ENCODE measurements around the gene WDSUB1.

Gene WDSUB1, protein sequence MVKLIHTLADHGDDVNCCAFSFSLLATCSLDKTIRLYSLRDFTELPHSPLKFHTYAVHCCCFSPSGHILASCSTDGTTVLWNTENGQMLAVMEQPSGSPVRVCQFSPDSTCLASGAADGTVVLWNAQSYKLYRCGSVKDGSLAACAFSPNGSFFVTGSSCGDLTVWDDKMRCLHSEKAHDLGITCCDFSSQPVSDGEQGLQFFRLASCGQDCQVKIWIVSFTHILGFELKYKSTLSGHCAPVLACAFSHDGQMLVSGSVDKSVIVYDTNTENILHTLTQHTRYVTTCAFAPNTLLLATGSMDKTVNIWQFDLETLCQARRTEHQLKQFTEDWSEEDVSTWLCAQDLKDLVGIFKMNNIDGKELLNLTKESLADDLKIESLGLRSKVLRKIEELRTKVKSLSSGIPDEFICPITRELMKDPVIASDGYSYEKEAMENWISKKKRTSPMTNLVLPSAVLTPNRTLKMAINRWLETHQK

DNA sequence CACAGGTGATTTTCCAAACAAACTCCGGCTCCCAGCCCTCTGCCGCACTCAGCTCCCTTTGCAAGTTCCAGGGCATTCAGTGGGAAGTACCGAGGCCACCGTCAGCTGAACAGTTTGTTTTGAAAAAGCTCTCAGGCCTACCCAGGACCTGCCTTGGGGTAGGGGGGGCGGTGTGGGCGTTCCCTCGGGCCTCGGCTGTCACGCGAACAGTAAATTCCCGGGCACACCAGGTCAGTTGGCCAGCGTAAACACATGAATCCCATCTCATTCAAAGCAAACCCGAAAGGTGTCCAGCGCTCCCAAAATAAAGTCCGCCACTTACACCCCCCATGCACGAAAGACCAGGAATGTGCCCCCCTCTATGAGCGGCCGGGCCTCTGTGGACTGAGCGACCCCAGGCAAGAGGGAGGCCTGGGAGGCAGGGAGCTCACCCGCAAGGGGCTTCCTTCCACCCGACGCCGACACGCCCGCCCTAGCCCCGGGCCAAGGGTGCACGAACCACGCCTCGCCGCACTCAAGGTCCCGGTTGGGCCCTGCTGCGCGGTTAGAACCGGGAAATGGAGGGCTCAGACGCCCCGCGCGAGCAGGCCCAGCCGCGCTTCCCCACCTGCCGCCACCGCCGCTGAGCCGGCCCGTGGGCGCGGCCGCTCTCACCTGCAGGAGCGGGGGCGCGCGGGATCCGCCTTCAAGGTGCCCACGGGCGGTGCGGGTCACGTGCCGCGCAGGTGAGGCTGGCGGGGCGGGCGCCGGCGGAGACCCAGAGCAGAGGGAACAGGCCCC, at the start of gene WDSUB1:
WDSUB1 (minus strand) TSS at position 775 of the 780 bp plus-strand sequence. CDS start 3,634 bp downstream, outside the sequence.
- DNase-seq (ENCODE audit: low read depth in 2 of 2) = no peak

DNA sequence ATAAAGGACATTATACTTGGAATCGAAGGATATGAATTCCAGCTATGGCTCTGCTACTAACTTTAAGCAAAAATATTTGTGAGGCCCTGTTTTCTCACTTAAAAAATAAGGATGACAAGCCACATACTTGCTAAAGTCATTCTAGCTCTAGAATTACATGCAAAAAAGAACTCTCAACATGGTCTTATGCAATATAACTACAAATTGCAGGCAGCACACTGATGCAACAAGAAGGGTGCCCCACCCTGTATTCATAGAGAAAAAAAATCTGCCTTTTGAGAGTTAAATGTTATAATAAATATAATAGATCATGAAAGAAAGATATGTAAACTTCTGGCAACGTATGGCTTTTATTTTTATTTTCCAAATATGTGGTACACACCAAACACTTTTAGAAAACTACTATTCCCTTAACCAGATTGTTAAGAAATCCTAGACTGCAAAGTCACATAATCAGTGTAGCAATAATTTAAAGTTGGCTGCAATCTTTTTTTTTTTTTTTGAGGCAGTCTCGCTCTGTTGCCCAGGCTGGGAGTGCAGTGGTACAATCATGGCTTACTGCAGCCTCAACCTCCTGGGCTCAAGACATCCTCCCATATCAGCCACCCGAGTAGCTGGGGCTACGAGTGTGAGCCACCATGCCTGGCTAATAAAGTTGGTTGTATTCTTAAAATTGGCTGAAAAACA, 40.2 kb upstream of the WDSUB1 start:
- DNase-seq (ENCODE audit: low read depth in 2 of 2) = peak; percentile 26 to 30

DNA sequence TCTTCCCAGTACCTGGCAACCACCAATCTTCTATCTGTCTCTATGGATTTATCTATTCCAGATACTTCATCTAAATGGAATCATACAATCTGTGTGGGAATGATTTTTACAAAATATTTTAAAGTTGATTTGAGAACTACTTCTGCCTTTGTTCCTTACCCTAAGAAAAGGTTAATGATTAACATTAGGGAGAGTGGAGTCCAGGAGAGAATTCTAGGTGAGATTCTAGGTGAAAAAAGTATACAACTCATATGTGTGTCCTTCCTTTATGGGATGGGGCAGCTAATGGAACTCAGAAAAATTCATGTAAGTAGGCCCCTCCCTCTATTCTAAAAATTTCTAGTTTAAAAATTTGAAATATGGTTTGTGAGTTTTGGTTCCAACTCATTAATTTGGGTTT, 35.9 kb upstream of the WDSUB1 start:
- DNase-seq (ENCODE audit: low read depth in 2 of 2) = no peak

DNA sequence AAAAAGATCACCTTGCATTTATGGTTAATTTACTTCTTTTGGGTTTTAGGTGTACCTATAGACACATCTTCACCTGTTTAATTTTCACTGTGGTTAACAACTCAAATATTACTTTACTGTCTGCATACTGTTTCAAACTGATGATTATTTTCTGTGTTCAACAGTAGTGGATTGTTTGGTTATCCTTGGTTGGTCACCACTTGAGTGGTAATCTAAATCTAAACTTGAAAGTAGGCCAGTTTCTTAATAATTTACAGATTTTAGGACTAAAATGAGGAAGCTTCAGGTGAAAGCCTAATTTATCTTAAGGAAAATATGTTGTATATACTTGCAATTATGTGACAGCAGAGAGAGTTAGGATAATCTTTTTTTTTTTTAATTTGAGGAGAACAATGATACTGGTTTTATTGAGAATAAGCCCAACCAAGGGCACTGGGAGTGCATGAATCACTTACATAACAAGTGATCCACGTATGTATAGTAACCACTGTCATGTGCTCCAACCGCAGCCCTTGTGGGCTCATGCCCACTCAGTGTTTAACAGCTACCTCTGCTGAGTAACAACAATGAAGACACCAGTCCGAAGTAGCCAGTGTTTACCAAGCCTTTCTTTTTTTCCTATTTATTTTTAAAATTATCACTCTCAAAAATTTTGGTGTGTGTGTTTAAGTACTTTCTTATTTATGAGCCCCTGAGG, 31.0 kb upstream of the WDSUB1 start:
- DNase-seq (ENCODE audit: low read depth in 2 of 2) = no peak

DNA sequence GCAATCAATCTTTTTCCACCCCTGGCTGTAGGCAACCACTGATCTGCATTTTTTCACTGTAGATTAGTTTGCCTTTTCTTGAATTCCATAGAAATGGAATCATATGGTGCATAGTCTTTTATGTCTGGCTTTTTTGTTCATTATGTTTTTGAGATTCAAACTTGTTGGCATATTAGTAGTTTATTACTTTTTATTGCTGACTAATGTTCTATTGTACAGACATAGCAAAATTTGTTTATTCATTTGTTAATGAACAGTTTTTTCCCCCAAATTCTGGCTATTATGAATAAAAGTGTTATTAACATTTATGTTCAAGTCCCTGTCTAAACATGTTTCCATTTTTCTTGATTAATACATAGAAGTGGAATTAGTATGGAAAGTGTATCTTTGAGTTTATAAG, 21.4 kb upstream of the WDSUB1 start:
- DNase-seq (ENCODE audit: low read depth in 2 of 2) = no peak

DNA sequence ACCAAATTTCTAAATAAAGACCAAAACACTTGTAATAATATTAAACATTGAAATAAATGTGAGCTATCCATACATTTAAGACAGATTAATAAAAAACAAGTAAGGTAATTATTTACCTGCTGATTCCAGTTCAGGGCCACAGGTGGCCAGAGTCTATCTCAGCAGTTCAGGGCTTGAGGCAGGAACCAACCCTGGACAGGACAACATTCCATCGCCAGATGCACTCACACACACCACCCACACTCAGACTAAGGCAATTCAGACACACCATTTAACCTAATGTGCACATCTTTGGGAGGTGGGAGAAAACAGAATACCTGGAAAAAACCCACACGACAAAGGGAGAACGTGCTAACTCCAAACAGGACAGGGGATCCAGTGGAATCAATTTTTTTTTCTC, 14.1 kb upstream of the WDSUB1 start:
- DNase-seq (ENCODE audit: low read depth in 2 of 2) = no peak

DNA sequence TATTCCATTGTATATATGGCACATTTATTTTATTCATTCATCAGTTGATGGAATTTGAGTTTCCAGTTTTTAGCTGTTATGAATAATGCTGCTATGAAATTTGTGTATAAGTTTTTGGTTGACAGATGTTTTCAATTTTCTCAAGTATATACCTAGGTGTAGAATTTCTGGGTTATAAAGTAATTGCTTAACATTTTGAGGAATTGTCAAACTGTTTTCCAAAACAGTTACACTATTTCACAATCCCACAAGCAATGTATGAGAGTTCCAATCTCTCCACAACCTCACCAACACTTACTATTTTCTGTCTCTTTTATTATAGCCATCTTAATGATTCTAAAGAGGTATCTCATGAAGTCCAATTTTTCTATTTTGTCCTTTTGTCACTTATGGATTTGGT, 12.5 kb upstream of the WDSUB1 start:
- peak in 1 of 2 experiments; percentile 18 for DNase-seq (ENCODE audit: low read depth in 2 of 2)

DNA sequence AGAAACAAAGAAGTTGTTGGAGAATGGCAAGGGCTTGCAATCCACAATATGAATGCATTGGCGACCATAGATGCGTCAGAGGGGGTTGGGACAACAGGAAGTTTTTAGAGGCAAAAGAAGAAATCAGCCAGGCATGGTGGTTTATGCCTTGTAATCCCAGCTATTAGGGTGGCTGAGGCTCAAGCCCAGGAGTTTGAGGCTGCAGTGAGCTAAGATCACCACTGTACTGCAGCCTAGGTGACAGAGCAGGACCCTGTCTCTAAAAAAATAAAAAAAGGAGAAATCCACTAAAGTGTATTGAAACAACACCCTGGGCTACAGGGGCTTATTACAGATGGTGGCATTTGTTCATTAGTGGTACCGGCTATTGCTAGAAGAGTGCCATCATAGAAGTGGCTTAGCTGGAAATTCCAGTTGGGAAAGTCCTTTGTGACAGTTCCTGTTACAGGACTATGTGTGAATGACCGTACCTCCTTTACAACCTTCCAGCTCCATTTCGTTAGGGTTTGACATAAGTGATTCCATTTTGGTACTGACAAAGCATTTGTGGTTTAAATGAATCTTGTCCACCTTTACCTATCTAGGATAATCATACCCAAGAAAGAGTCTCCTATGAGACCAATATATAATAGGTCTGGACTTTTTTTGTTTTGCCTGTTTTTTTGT, 10.7 kb upstream of the WDSUB1 start:
- no peak for DNase-seq (ENCODE audit: low read depth in 2 of 2)

DNA sequence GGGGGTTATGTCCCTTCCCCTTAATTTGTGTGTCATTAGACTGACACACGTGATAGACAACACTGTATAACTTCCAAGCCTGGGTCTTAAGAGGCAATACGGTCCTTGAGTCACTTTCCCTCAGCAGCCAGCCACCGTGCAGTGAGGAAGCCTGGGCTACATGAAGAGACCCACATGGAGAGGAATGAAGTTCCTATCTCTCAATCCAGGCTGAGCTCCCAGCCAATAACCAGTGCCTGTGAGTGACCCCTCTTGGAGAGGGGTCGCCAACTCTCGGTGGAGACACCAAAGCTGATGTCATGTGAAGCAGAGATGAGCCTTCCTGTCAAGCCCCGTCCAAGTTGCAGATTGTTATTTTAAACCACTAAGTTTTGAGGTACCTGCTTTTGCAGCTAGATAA, 5.7 kb upstream of the WDSUB1 start:
- no peak for DNase-seq (ENCODE audit: low read depth in 2 of 2)

DNA sequence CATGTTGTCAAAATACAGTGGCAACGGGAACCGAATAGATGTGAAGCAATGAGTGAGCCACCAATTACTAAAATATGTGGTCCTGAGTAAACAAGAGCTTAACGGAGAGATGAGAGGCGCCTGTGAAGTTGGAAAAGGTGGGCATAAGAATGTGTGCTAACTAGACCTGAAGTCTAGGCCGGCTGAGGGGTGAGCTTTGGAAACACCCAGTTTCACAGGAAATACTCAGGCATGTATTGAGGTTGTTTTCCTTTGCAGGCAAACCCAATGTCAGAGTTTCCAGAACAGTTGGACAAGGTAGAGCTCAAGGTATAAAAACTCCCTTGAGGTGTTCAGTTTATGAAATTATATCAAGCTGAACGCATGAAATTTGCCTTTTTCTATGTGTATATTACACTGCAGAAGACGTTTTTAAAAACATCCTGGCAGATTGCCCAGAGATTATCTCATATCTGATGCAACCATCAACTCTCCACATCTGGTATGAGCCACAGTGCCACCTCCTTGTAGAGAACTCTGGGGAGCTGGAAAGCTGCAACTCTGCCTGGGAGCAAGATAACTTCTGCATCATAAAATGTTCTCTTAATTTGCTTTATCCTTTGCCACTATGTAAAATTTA, 3.9 kb upstream of the WDSUB1 start:
- peak; percentile 84 to 85 for DNase-seq (ENCODE audit: low read depth in 2 of 2)

DNA sequence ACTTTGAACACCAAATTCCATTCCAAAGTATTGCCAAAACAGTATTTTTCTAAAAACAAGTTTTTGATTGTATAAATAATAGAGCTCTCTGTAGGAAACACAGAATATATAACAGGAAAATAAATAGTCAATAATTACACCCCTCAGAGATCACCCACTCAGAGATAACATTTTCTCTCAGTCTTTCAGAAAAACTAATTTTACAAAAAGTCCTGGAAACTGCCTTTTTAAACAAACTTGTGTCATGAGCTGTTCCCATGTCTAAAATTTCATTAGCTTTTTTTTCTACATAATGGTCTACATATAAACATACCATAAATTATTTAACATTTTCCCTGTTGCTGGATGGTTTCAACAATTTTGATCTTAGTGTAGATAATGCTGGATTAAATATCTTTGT, 1.2 kb upstream of the WDSUB1 start:
- DNase-seq (ENCODE audit: low read depth in 2 of 2) = no peak

DNA sequence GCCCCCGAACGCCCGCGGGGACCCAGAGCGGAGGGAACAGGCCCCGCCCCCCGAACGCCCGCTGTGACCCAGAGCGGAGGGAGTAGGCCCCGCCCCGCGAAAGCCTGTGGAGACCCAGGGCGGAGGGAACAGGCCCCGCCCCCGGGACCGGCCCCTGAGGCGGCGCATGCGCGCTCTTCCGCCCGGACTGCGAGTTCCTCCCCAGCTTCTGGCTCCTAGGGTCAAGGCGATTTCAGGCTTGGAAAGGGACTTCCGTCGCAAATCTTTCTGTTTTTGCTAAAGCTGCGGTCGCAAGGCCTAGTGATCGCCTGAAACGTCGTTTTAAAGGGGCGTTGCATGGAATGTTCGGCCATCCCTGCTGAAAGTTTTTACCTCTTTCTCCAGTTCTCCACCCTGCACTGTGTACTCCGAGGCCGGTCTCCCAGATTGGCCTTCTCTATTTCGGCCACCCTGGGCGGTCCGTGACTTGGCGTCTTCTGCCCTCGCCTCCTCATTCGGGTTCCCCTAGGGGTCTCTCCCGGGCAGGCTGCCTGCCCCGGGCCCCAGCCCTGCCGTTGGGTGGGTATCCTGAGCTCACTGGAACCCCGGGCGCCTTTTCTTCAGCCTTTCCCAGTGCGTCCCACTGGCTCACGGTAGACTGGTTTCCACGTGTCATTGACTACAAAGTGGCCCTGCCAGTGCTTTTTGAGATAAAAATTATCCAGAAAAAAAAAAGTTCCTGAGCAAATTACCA, 372 bp upstream of the WDSUB1 start:
- peak; percentile 83 to 88 for DNase-seq (ENCODE audit: low read depth in 2 of 2)

DNA sequence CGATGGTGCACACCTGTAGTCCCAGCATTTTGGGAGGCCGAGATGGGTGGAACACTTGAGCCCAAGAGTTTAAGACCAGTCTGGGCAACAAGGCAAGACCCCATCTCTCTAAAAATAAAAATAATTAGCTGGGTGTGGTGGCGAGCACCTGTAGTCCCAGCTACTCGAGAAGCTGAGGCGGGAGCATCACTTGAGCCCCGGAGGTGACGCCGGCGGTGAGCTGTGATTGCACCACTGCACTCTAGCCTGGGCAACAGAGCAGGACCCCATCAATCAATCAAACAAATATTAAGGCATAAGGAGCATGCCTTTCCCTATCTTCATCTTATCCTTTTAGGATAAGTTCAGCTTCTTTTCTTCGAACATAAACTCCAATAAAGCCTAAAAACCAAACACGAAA, 1.1 kb downstream of the WDSUB1 start:
- DNase-seq (ENCODE audit: low read depth in 2 of 2) = no peak

DNA sequence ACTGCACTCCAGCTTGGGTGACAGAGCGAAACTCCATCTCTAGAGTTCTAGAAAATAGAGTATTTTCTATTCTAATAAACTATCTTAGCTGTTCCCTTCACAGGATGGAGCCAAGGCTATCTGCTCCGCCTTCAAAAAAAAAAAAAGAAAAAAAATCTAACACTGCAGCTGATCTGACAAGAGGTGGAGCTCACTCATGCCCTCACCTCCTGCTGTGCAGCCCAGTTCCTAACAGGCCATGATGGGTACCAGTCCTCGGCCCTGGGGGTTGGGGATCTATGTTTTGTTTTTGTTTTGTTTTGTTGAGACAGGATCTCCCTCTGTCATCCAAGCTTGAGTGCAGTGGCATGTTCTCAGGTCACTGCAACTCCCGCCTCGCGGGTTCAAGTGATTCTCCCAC, 3.0 kb downstream of the WDSUB1 start:
- no peak for DNase-seq (ENCODE audit: low read depth in 2 of 2)

DNA sequence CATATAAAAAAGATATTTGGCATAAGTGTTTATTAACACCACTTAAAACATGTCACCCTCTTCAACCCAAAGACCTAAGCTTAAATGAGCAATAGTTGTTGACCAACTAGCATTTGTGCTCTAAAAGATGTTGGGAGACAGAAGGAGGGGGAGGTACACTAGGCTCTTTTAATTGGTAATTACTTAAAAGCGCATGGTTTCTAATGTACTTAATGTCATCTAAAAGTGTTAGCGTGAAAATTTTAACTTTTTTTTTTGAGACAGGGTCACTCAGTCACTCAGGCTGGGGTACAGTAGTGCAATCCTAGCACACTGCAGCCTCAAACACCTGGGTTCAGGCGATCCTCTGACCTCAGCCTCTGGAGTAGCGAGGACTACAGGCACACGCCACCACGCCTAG, 5.5 kb downstream of the WDSUB1 start:
- DNase-seq (ENCODE audit: low read depth in 2 of 2) = no peak

DNA sequence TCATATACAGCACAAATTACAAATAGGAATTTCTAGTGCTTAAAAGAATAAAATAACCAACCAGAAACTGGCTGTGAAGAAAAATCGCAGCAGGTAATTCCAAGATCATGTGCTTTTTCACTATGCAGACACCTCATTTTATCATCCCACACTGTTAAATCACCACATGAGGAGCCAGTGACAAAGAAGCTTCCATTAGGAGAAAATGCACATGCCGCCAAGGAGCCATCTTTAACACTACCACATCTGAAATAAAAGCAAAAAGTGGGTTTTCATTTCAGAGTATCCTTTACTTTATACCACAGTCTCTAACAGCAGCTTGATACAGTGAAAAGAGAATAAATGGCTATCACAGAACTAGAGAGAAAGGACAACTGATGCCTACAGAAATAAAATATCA, 6.8 kb downstream of the WDSUB1 start:
- DNase-seq (ENCODE audit: low read depth in 2 of 2) = no peak

DNA sequence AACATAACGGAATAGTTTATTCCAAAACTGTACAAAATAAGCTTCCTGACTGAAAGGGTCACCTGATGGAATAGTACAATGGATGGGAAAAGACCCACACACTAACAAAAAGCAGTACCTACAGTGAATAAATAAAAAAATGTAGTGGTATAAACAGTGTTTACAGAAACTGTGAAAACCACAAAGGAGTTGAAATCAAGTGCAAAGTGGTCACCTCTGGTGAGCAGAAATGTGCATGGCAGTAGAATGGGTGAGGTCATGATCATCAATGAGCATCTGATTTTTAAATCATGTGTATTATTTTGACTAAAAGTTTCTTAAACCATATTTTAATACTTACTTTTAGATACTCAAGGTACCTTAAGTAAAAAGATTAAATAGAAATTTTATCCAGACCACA, 11.4 kb downstream of the WDSUB1 start:
- DNase-seq (ENCODE audit: low read depth in 2 of 2) = no peak

DNA sequence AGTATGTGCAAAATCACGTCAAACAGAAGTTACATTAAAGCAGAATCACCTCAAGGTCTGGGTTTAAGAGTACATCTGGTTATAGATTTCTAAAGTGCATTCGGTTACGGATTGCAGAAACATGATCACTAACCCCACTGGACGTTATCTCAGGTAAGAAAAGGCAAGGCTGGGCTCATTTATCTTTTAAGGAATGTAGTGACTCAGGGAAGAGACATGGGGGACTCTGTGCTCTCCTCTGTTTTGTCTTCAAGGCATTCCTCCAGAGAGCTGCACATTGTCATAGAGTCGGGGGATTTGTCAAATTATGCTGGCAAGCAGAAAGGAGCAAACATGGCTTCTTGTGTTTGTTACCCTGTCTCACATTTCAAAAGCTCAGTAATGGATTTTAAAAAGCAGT, 14.3 kb downstream of the WDSUB1 start:
- no peak for DNase-seq (ENCODE audit: low read depth in 2 of 2)

DNA sequence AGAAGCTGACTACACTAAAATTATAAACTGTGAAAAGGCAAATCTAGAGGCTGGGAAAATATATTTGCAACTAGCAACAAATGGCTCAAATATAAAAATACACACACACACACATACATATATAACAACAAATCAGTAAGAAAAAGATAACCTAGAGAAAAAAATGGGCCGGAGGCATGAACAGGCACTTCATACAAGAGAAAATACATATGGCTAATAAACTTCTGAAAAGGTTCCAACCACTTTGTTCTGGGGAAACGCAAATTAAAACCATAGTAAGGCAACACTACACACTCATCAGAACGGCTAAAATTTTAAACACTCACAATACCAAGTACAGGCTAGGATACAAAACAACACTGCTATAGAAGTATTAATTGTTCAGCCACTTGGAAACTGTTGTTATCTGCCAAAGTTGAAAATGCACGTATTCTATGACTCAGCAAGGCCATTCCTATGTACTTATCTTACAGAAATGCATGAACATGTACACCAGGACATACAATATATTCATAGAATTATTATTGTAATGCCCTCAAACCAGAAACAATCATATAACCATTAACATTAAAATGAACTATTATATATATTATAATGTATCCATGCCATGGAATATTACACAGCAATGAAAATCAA, 15.6 kb downstream of the WDSUB1 start:
- DNase-seq (ENCODE audit: low read depth in 2 of 2) = no peak

DNA sequence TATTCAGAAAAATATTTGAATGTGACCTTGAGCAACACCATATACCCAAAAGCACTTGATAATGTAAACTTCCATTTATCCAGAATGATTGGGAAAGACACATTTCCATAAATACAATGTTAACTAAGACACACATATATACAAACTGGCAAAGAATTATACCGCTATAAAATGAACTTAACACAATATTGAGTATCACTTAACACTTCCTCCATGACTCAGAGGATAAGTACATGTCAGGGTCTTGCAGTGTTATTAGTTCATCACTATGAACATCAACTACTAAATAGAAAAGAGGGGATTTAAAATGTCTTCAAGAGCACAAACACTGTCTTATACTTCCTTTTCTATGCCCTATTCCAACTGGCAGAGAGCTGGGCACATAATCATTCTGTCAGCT, 18.6 kb downstream of the WDSUB1 start:
- no peak for DNase-seq (ENCODE audit: low read depth in 2 of 2)

Measured in fibroblast of skin of left biceps (primary cell).